HEK293 (cell line): Measurements from ENCODE around the gene IGSF21.

Experiments used
- CTCF ChIA-PET: fragments of 350-600 bp; formaldehyde crosslinking; extraction: SDS; loops from one replicate; lab custom pipeline; 2021; ENCODE audit warnings: antibody characterized with exemption; lab: Yijun Ruan, JAX
- POLR2A ChIA-PET: fragments of 300-600 bp; formaldehyde crosslinking; extraction: SDS; loops from one replicate; lab custom pipeline; 2020; ENCODE audit warnings: antibody characterized with exemption, inconsistent platforms; lab: Yijun Ruan, JAX
- H3K27ac ChIP-seq: fragments of 200-500 bp; sonication (Bioruptor generic); 2 replicates; pipeline ENCODE4 v1.5.1; 2014; ENCODE audit warnings: low read depth, low read length, control low read depth, inconsistent platforms; ENCODE audit errors: extremely low read depth
- H3K36me3 ChIP-seq, 2 experiments: fragments of 200-500 bp in 1 of 2; sonication (Bioruptor generic) in 1 of 2; 1 replicate in 1 of 2; 2 replicates in 1 of 2; pipeline ENCODE4 v1.5.1; 2014 to 2017; ENCODE audit warnings: inconsistent platforms in 2 of 2, low read length in 2 of 2; ENCODE audit not compliant: control insufficient read depth in 2 of 2, insufficient read depth in 1 of 2
- H3K4me1 ChIP-seq: fragments of 200-500 bp; sonication (Bioruptor generic); 2 replicates; pipeline ENCODE4 v1.5.1; 2014; ENCODE audit warnings: mild to moderate bottlenecking, low read length, inconsistent platforms; ENCODE audit not compliant: control insufficient read depth, insufficient read depth
- H3K4me3 ChIP-seq: 2 replicates; pipeline ENCODE4 v1.5.1; 2011; ENCODE audit warnings: low read depth, mild to moderate bottlenecking, control low read depth, low read length, moderate library complexity
- H3K9me3 ChIP-seq: fragments of 200-500 bp; sonication (Bioruptor generic); 2 replicates; pipeline ENCODE4 v1.5.1; 2014; ENCODE audit warnings: low read depth, low read length, inconsistent platforms; ENCODE audit not compliant: control insufficient read depth, insufficient read depth
- HIC1 ChIP-seq: fragments of 450-650 bp; formaldehyde crosslinking; IDR thresholded peaks from 2 replicates; pipeline ENCODE4 v1.5.1; 2016; ENCODE audit warnings: missing biosample characterization, missing genetic modification characterization
- KLF1 ChIP-seq: fragments of 450-650 bp; formaldehyde crosslinking; IDR thresholded peaks from 2 replicates; pipeline ENCODE4 v1.5.1; 2016; ENCODE audit warnings: missing biosample characterization, missing genetic modification characterization
- KLF17 ChIP-seq: fragments of 450-650 bp; formaldehyde crosslinking; IDR thresholded peaks from 2 replicates; pipeline ENCODE4 v1.5.1; 2016; ENCODE audit warnings: missing biosample characterization, missing genetic modification characterization
- MZF1 ChIP-seq: fragments of 450-650 bp; formaldehyde crosslinking; IDR thresholded peaks from 2 replicates; pipeline ENCODE4 v1.5.1; 2017; ENCODE audit warnings: missing biosample characterization, missing genetic modification characterization, borderline replicate concordance
- OVOL3 ChIP-seq: fragments of 450-650 bp; formaldehyde crosslinking; IDR thresholded peaks from 2 replicates; pipeline ENCODE4 v1.5.1; 2016; ENCODE audit warnings: missing biosample characterization, missing genetic modification characterization
- SP2 ChIP-seq: fragments of 450-650 bp; formaldehyde crosslinking; IDR thresholded peaks from 2 replicates; pipeline ENCODE4 v1.5.1; 2016; ENCODE audit warnings: missing biosample characterization, missing genetic modification characterization
- SP3 ChIP-seq: fragments of 450-650 bp; formaldehyde crosslinking; IDR thresholded peaks from 2 replicates; pipeline ENCODE4 v1.5.1; 2016; ENCODE audit warnings: missing biosample characterization, missing genetic modification characterization
- WT1 ChIP-seq: fragments of 450-650 bp; formaldehyde crosslinking; IDR thresholded peaks from 2 replicates; pipeline ENCODE4 v1.5.1; 2016; ENCODE audit warnings: missing biosample characterization, missing genetic modification characterization
- ZBTB17 ChIP-seq: fragments of 450-650 bp; formaldehyde crosslinking; IDR thresholded peaks from 2 replicates; pipeline ENCODE4 v1.5.1; 2016; ENCODE audit warnings: missing biosample characterization, missing genetic modification characterization
- ZBTB20 ChIP-seq: fragments of 450-650 bp; formaldehyde crosslinking; IDR thresholded peaks from 2 replicates; pipeline ENCODE4 v1.5.1; 2016; ENCODE audit warnings: missing biosample characterization, missing genetic modification characterization
- ZBTB8A ChIP-seq: fragments of 450-650 bp; formaldehyde crosslinking; IDR thresholded peaks from 2 replicates; pipeline ENCODE4 v1.5.1; 2016; ENCODE audit warnings: missing biosample characterization, missing genetic modification characterization
- ZNF133 ChIP-seq: fragments of 450-650 bp; formaldehyde crosslinking; IDR thresholded peaks from 2 replicates; pipeline ENCODE4 v1.5.1; 2016; ENCODE audit warnings: missing biosample characterization, missing genetic modification characterization
- ZNF174 ChIP-seq: fragments of 450-650 bp; formaldehyde crosslinking; IDR thresholded peaks from 2 replicates; pipeline ENCODE4 v1.5.0; 2017; ENCODE audit warnings: missing biosample characterization, mild to moderate bottlenecking, missing genetic modification characterization
- ZNF223 ChIP-seq: fragments of 450-650 bp; formaldehyde crosslinking; IDR thresholded peaks from 2 replicates; pipeline ENCODE4 v1.5.1; 2016; ENCODE audit warnings: missing biosample characterization, missing genetic modification characterization
- ZNF335 ChIP-seq: fragments of 450-650 bp; formaldehyde crosslinking; conservative IDR thresholded peaks from 2 replicates; pipeline ENCODE4 v1.5.1; 2016; ENCODE audit warnings: missing biosample characterization, missing genetic modification characterization
- ZNF350 ChIP-seq: fragments of 450-650 bp; formaldehyde crosslinking; IDR thresholded peaks from 2 replicates; pipeline ENCODE4 v1.5.0; 2017; ENCODE audit warnings: missing biosample characterization, mild to moderate bottlenecking, missing genetic modification characterization
- ZNF366 ChIP-seq: fragments of 450-650 bp; formaldehyde crosslinking; conservative IDR thresholded peaks from 2 replicates; pipeline ENCODE4 v1.5.1; 2016; ENCODE audit warnings: missing biosample characterization, missing genetic modification characterization
- ZNF398 ChIP-seq: fragments of 450-650 bp; formaldehyde crosslinking; IDR thresholded peaks from 2 replicates; pipeline ENCODE4 v1.5.1; 2017; ENCODE audit warnings: missing biosample characterization, missing genetic modification characterization
- ZNF560 ChIP-seq: fragments of 450-650 bp; formaldehyde crosslinking; IDR thresholded peaks from 2 replicates; pipeline ENCODE4 v1.5.1; 2017; ENCODE audit warnings: missing biosample characterization, missing genetic modification characterization, borderline replicate concordance
- ZNF600 ChIP-seq: fragments of 450-650 bp; formaldehyde crosslinking; IDR thresholded peaks from 2 replicates; pipeline ENCODE4 v1.5.1; 2016; ENCODE audit warnings: missing biosample characterization, missing genetic modification characterization

IGSF21 gene

GRCh38 chr1:18107369-18108298, at the start of gene IGSF21:
Gene IGSF21 (plus strand): TSS chr1:18107798. CDS start chr1:18108129, 331 bp downstream.
- Histone ChIP-seq H3K4me3 (no peak within 1 kb of the TSS), H3K36me3 (no peaks in the 10 kb centered on the region), H3K4me1 (no peaks in the 10 kb centered on the region; the same call in 1 of the 2 replicates), H3K9me3 (no peaks in the 10 kb centered on the region), H3K27ac (no peak within 1 kb of the TSS; the same call in 1 of the 2 replicates)
- no peak for TF ChIP-seq ZNF223
- TF ChIP-seq OVOL3, result no peak
- 0 out of 2 replicates have a peak, but pooled peaks have one; percentile 27 for TF ChIP-seq WT1 (tag by site-specific recombination)
- 0 out of 2 replicates have a peak, but pooled peaks have one; percentile 13 for TF ChIP-seq ZBTB8A (tag by site-specific recombination)
- TF ChIP-seq ZNF335 (tag by site-specific recombination), result peak; percentile 50
- TF ChIP-seq ZNF560 (tag by site-specific recombination), result no peak
- 0 out of 2 replicates have a peak, but pooled peaks have one; percentile 69 for TF ChIP-seq KLF17 (tag by site-specific recombination)
- TF ChIP-seq ZNF600, result no peak
- TF ChIP-seq KLF1 (tag by site-specific recombination), result peak; percentile 43; the same call in 1 of the 2 replicates
- TF ChIP-seq ZBTB20 (tag by site-specific recombination), result peak; percentile 49; the same call in 1 of the 2 replicates
- TF ChIP-seq ZNF366, result 0 out of 2 replicates have a peak, but pooled peaks have one; percentile 20
- TF ChIP-seq SP2 (tag by site-specific recombination), result peak; percentile 62
- TF ChIP-seq SP3 (tag by site-specific recombination), result peak; percentile 76
- peak; percentile 11; the same call in 1 of the 2 replicates for TF ChIP-seq HIC1 (tag by site-specific recombination)
- no peak for TF ChIP-seq MZF1
- TF ChIP-seq ZNF174 (tag by site-specific recombination), result no peak
- peak; percentile 60 for TF ChIP-seq ZBTB17 (tag by site-specific recombination)
- no peak for TF ChIP-seq ZNF133
- TF ChIP-seq ZNF398 (tag by site-specific recombination), result peak; percentile 96
- no peak for TF ChIP-seq ZNF350 (tag by site-specific recombination)
- ChIA-PET POLR2A (no interaction called here), CTCF (interaction anchor here (0.5 to 1.0 kb wide), 4 partner anchors 48 to 449 kb away, joined by 3 to 5 read pairs (median 4); no protein-coding TSS in a partner anchor)
